Measurements from ENCODE around the gene MPZL1. TPM values are rescaled to one million over a fixed set of nuclear protein-coding genes. Genes with fewer than 3 reads are reported as not detected.

The MPZL1 gene
- total and polyA plus RNA-seq, 2 of the 8 experiments (the other 6 are each of a cell fraction or from before 2014, with no cell fraction given): 37.8 to 120 TPM

DNA sequence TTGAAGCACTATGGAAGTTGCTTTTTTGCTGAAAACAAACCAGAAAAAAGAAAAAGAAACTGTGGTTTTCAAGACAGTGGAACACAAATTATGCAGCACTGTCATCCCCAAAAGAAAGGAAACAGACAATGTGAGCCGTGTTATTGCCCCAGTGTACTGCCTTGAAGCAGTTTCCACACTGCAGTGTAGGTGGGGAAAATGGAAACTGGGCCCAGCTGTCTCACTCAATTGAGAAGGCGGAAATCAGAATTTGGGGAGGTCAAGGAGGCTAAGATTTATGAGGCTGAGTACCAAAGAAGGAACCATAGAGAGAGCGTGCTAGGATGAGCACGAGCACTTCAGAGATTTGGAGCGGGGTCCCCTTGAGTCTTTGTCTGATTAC, 55.5 kb downstream of the MPZL1 start:
- no peak overlapping the region for H4K5ac ChIP-seq (ENCODE audit: insufficient read length, low read depth, low read length)
- TF ChIP-seq, protein P1, sequence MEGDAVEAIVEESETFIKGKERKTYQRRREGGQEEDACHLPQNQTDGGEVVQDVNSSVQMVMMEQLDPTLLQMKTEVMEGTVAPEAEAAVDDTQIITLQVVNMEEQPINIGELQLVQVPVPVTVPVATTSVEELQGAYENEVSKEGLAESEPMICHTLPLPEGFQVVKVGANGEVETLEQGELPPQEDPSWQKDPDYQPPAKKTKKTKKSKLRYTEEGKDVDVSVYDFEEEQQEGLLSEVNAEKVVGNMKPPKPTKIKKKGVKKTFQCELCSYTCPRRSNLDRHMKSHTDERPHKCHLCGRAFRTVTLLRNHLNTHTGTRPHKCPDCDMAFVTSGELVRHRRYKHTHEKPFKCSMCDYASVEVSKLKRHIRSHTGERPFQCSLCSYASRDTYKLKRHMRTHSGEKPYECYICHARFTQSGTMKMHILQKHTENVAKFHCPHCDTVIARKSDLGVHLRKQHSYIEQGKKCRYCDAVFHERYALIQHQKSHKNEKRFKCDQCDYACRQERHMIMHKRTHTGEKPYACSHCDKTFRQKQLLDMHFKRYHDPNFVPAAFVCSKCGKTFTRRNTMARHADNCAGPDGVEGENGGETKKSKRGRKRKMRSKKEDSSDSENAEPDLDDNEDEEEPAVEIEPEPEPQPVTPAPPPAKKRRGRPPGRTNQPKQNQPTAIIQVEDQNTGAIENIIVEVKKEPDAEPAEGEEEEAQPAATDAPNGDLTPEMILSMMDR (IDR thresholded peaks at IDR 0.05; ENCODE audit: control extremely low read depth in 1 of 3, insufficient read depth in 1 of 3, low read depth in 1 of 3, low read length in 3 of 3): no peak
- H3K9me3 ChIP-seq (ENCODE audit: insufficient read depth in 2 of 2, low read depth in 1 of 2, low read length in 1 of 2): no peaks in the 10 kb centered on the region
- no peaks in the 10 kb centered on the region for H3K79me2 ChIP-seq (ENCODE audit: control insufficient read depth in 1 of 2, insufficient read depth in 2 of 2, low read length in 2 of 2)
- H2AFZ ChIP-seq (ENCODE audit: low read length): no peak overlapping the region
- H3K36me3 ChIP-seq (ENCODE audit: control insufficient read depth in 2 of 4, insufficient read depth in 4 of 4, low read length in 3 of 4): peaks cover 0 to 47% (median 18%) of the 10 kb centered on the region in 4 experiments; a peak in 7 of 8 replicates
- H3K4me3 ChIP-seq (ENCODE audit: extremely low read depth in 1 of 4, insufficient read depth in 2 of 4, low read depth in 3 of 4, low read length in 4 of 4): no peak overlapping the region
- no peak overlapping the region for H2BK12ac ChIP-seq (ENCODE audit: low read depth, low read length)
- no peak overlapping the region for H4K8ac ChIP-seq (ENCODE audit: extremely low read depth, insufficient read depth, low read length)
- peaks cover 0 to 2% of the 10 kb centered on the region in 2 experiments for H4K20me1 ChIP-seq (replicated peaks in 1 of 2; ENCODE audit: control insufficient read depth in 1 of 2, insufficient read depth in 2 of 2, low read length in 2 of 2)
- H3K23ac ChIP-seq (ENCODE audit: insufficient read length): no peak overlapping the region
- no peaks in the 10 kb centered on the region for H3K4me1 ChIP-seq (replicated peaks in 1 of 4; ENCODE audit: control insufficient read depth in 3 of 4, insufficient read depth in 4 of 4, low read length in 3 of 4)
- H3K4ac ChIP-seq (replicated peaks; ENCODE audit: insufficient read length, low read depth, low read length): no peak overlapping the region
- 93% methylated on average over 5 of the region's 5 CpGs; no CpG with 5 or more reads in 1 of the 2 experiments for WGBS, 2 experiments (ENCODE audit: extremely low coverage in 1 of 2, insufficient coverage in 1 of 2, insufficient read length in 1 of 2, insufficient replicate concordance in 2 of 2, low coverage in 1 of 2, low lambda C conversion rate in 2 of 2, missing lambda C conversion rate in 1 of 2)
- H3K56ac ChIP-seq (replicated peaks; ENCODE audit: insufficient read length, low read depth, low read length): no peak overlapping the region
- no peaks in the 10 kb centered on the region for H3K79me1 ChIP-seq (ENCODE audit: low read depth, low read length)
- no peak overlapping the region for H3K27ac ChIP-seq (ENCODE audit: low read depth, low read length)
- H3K9ac ChIP-seq (replicated peaks in 1 of 4; ENCODE audit: extremely low read depth in 1 of 4, low read depth in 3 of 4, low read length in 3 of 4): no peak overlapping the region
- H2AK5ac ChIP-seq (ENCODE audit: low read depth, low read length): no peak overlapping the region
- H2BK15ac ChIP-seq (ENCODE audit: low read length): no peak overlapping the region
- H3K18ac ChIP-seq (ENCODE audit: extremely low read depth, low read length): no peak overlapping the region
- H2BK20ac ChIP-seq (ENCODE audit: low read length): no peak overlapping the region
- ChIA-PET POLR2A (ENCODE audit: partially characterized antibody) (no interaction called here), CTCF (ENCODE audit: partially characterized antibody) (no interaction called here)
- FAIRE-seq: no peak
- H4K91ac ChIP-seq (replicated peaks; ENCODE audit: insufficient read length, low read length): no peak overlapping the region
- no peak overlapping the region for H3K14ac ChIP-seq (ENCODE audit: insufficient read length)
- H2BK5ac ChIP-seq (ENCODE audit: low read depth, low read length): no peak overlapping the region
- H3K23me2 ChIP-seq (ENCODE audit: low read depth, low read length): no peaks in the 10 kb centered on the region; the same call in 1 of the 2 replicates
- no peak for DNase-seq (ENCODE audit: low read depth in 1 of 2, low spot score in 2 of 2)
- H2BK120ac ChIP-seq (replicated peaks; ENCODE audit: low read depth, low read length): no peak overlapping the region
- no peaks in the 10 kb centered on the region for H3K27me3 ChIP-seq (replicated peaks in 1 of 4; ENCODE audit: control insufficient read depth in 3 of 4, extremely low read depth in 1 of 4, insufficient read depth in 3 of 4, low read length in 3 of 4)
- H3K4me2 ChIP-seq (ENCODE audit: insufficient read depth in 1 of 2, low read depth in 2 of 2, low read length in 2 of 2): no peak overlapping the region
